CD14-positive monocyte (primary cell): ENCODE measurements around the gene JADE1. TPM values are rescaled to one million over a fixed set of nuclear protein-coding genes. Genes with fewer than 3 reads are reported as not detected.
A peak's percentile ranks its signal among the peaks of the same experiment; 100 is the strongest.

Experiments
- DNase-seq, 3 donors: peaks; one replicate each; pipeline ENCODE4 v3.0.0-alpha.2; 2011 to 2022
- H2AFZ ChIP-seq: 2 replicates; pipeline ENCODE4 v1.6.0; 2012; ENCODE audit warnings: mild to moderate bottlenecking, low read depth, low read length, inconsistent platforms; ENCODE audit not compliant: insufficient read depth, poor library complexity, severe bottlenecking
- H3K27ac ChIP-seq, 2 donors: 1 replicate in 1 of 2; 2 replicates in 1 of 2; pipeline ENCODE4 v1.5.1; 2012 to 2013; ENCODE audit warnings: low read length in 2 of 2, control low read depth in 1 of 2, inconsistent platforms in 1 of 2, low read depth in 1 of 2, mild to moderate bottlenecking in 1 of 2
- H3K27me3 ChIP-seq, 2 donors: one replicate each; pipeline versions ENCODE4 v1.6.0 to v1.6.1; 2011 to 2013; ENCODE audit warnings: low read length in 2 of 2; ENCODE audit not compliant: control insufficient read depth in 2 of 2, insufficient read depth in 2 of 2
- H3K36me3 ChIP-seq, 2 donors: replicated peaks in 1 of 2; 1 replicate in 1 of 2; 2 replicates in 1 of 2; pipeline versions ENCODE4 v1.5.1 to v1.6.1; 2012 to 2013; ENCODE audit warnings: low read length in 2 of 2, control low read depth in 1 of 2, inconsistent platforms in 1 of 2, mild to moderate bottlenecking in 1 of 2; ENCODE audit not compliant: insufficient read depth in 2 of 2, control insufficient read depth in 1 of 2
- H3K4me1 ChIP-seq, 2 donors: 1 replicate in 1 of 2; 2 replicates in 1 of 2; pipeline versions ENCODE4 v1.5.1 to v1.6.1; 2012 to 2013; ENCODE audit warnings: low read length in 2 of 2, control low read depth in 1 of 2, inconsistent platforms in 1 of 2, mild to moderate bottlenecking in 1 of 2, moderate library complexity in 1 of 2; ENCODE audit not compliant: insufficient read depth in 2 of 2, control insufficient read depth in 1 of 2
- H3K4me2 ChIP-seq: replicated peaks from 2 replicates; pipeline ENCODE3; 2012; ENCODE audit warnings: low read length, moderate library complexity, mild to moderate bottlenecking; ENCODE audit not compliant: poor library complexity, severe bottlenecking; ENCODE audit errors: extremely low read depth
- H3K4me3 ChIP-seq, 3 experiments: fragments of 200-600 bp in 1 of 3; sonication (generic) in 1 of 3; replicated peaks in 1 of 3; 1 replicate in 2 of 3; 2 replicates in 1 of 3; pipeline ENCODE4 v1.5.1; 2011 to 2013; ENCODE audit warnings: low read length in 3 of 3, mild to moderate bottlenecking in 3 of 3, control low read depth in 2 of 3, low read depth in 2 of 3, inconsistent platforms in 1 of 3, moderate library complexity in 1 of 3
- H3K79me2 ChIP-seq: 2 replicates; pipeline ENCODE4 v1.6.0; 2012; ENCODE audit warnings: mild to moderate bottlenecking, control low read depth, inconsistent platforms, low read length, moderate library complexity; ENCODE audit not compliant: insufficient read depth
- H3K9ac ChIP-seq: 2 replicates; pipeline ENCODE4 v1.6.0; 2017; ENCODE audit warnings: low read length, mild to moderate bottlenecking; ENCODE audit not compliant: insufficient read depth, poor library complexity, severe bottlenecking
- H3K9me3 ChIP-seq, 2 donors: replicated peaks in 1 of 2; 1 replicate in 1 of 2; 2 replicates in 1 of 2; pipeline versions ENCODE4 v1.5.1 to v1.6.1; 2012 to 2013; ENCODE audit warnings: low read length in 2 of 2, control low read depth in 1 of 2; ENCODE audit not compliant: control insufficient read depth in 1 of 2, insufficient read depth in 1 of 2
- H4K20me1 ChIP-seq: 2 replicates; pipeline ENCODE4 v1.6.0; 2012; ENCODE audit warnings: mild to moderate bottlenecking, low read length, control low read depth, moderate library complexity; ENCODE audit not compliant: insufficient read depth
- H3K27ac Mint-ChIP-seq, 7 donors: one replicate each; pipeline ENCODE4 v1.8.0; 2020; ENCODE audit warnings: mild to moderate bottlenecking in 7 of 7, mixed read lengths in 7 of 7, moderate library complexity in 6 of 7, inconsistent platforms in 2 of 7
- H3K27me3 Mint-ChIP-seq, 3 donors: one replicate each; pipeline ENCODE4 v1.8.0; 2021 to 2022; ENCODE audit warnings: low read depth in 3 of 3, mild to moderate bottlenecking in 3 of 3, mixed read lengths in 3 of 3, moderate library complexity in 3 of 3, inconsistent platforms in 1 of 3
- H3K36me3 Mint-ChIP-seq, 2 donors: one replicate each; pipeline ENCODE4 v1.8.0; 2020; ENCODE audit warnings: mixed read lengths in 2 of 2, inconsistent platforms in 1 of 2, mild to moderate bottlenecking in 1 of 2
- H3K4me1 Mint-ChIP-seq: one replicate; pipeline ENCODE4 v1.8.0; 2020; ENCODE audit warnings: mild to moderate bottlenecking, mixed read lengths
- H3K4me3 Mint-ChIP-seq, 2 donors: one replicate each; pipeline ENCODE4 v1.8.0; 2020; ENCODE audit warnings: mild to moderate bottlenecking in 2 of 2, mixed read lengths in 2 of 2, moderate library complexity in 1 of 2
- H3K9me3 Mint-ChIP-seq, 7 donors: one replicate each; pipeline ENCODE4 v1.8.0; 2020 to 2022; ENCODE audit warnings: mixed read lengths in 7 of 7, mild to moderate bottlenecking in 6 of 7, moderate library complexity in 6 of 7, inconsistent platforms in 2 of 7
- WGBS: methylation state at CpG from one replicate; pipeline ENCODE4 v1.1.5; 2013; ENCODE audit warnings: missing lambda C conversion rate; ENCODE audit not compliant: insufficient coverage; 5-methylcytosine and 5-hydroxymethylcytosine counted together
- intact Hi-C, 2 donors: fragments of 100-400 bp; cut with micrococcal nuclease; formaldehyde crosslinking; loops; one replicate each; pipeline versions ENCODE4 v1.15.0 to v1.15.1; 2023
- polyA plus RNA-seq, 3 donors: library from polyadenylated mRNA; depleted of rRNA in 1 of 3; unstranded in 2 of 3; stranded (reverse) in 1 of 3; fragments of 300-500 nt in 2 of 3; fragments of >200 nt in 1 of 3; fragmentation: Illumina TruSeq in 2 of 3; gene quantifications; 1 replicate in 2 of 3; 2 replicates in 1 of 3; pipeline ENCODE4 v1.2.3, GENCODE V29; 2012 to 2021
- TF ChIP-seq, protein P1 (sequence below): fragments of 200-600 bp; IDR thresholded peaks from one replicate; pipeline ENCODE4 v1.8.0; 2022; ENCODE audit warnings: antibody characterized with exemption, mild to moderate bottlenecking

Gene JADE1
- polyA plus RNA-seq, 3 donors, result 7.3 to 12.8 (median 12.3) TPM

DNA sequence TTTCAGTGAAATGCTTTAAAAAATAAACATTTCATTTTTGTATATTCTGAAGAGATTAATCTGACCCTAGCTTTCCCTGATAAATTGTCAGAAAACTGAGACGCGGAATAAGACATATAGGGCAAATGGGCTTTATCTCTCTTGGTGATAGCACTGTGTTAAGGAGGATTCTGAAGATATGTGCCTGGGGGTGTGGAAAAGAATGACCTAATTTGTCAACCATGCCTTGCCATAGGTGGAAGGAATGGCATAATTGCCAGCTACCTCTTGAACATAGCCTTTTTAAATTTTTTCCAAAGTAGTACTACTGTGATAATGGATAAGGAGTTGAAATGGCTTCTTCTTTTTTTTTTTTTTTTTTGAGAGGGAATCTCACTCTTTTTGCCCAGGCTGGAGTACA lies 11.7 kb downstream of the JADE1 start:
- Mint-ChIP-seq H3K4me3 (no peak overlapping the region), H3K9me3 (no peaks in the 10 kb centered on the region), H3K27ac (no peak overlapping the region), H3K36me3 (peaks cover 5 to 19% of the 10 kb centered on the region in 2 donors), H3K4me1 (peaks cover 48% of the 10 kb centered on the region), H3K27me3 (peaks cover 0 to 3% (median 1%) of the 10 kb centered on the region in 3 donors)
- H3K79me2 ChIP-seq, result peaks cover 100% of the 10 kb centered on the region
- H3K27me3 ChIP-seq, result no peaks in the 10 kb centered on the region
- no peak overlapping the region for H2AFZ ChIP-seq
- H3K4me1 ChIP-seq, result peaks cover 4 to 5% of the 10 kb centered on the region in 2 donors
- H4K20me1 ChIP-seq, result peaks cover 60% of the 10 kb centered on the region
- no peak overlapping the region for H3K27ac ChIP-seq
- no peaks in the 10 kb centered on the region for H3K9me3 ChIP-seq
- no peak overlapping the region for H3K4me3 ChIP-seq
- TF ChIP-seq, protein P1, sequence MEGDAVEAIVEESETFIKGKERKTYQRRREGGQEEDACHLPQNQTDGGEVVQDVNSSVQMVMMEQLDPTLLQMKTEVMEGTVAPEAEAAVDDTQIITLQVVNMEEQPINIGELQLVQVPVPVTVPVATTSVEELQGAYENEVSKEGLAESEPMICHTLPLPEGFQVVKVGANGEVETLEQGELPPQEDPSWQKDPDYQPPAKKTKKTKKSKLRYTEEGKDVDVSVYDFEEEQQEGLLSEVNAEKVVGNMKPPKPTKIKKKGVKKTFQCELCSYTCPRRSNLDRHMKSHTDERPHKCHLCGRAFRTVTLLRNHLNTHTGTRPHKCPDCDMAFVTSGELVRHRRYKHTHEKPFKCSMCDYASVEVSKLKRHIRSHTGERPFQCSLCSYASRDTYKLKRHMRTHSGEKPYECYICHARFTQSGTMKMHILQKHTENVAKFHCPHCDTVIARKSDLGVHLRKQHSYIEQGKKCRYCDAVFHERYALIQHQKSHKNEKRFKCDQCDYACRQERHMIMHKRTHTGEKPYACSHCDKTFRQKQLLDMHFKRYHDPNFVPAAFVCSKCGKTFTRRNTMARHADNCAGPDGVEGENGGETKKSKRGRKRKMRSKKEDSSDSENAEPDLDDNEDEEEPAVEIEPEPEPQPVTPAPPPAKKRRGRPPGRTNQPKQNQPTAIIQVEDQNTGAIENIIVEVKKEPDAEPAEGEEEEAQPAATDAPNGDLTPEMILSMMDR, result no peak
- no peak overlapping the region for H3K9ac ChIP-seq
- DNase-seq, result no peak
- H3K4me2 ChIP-seq, result no peak overlapping the region
- no peaks in the 10 kb centered on the region for H3K36me3 ChIP-seq
- intact Hi-C loops, result no loop called here
- WGBS, result no CpG with 5 or more reads among the region's 2 CpGs

DNA sequence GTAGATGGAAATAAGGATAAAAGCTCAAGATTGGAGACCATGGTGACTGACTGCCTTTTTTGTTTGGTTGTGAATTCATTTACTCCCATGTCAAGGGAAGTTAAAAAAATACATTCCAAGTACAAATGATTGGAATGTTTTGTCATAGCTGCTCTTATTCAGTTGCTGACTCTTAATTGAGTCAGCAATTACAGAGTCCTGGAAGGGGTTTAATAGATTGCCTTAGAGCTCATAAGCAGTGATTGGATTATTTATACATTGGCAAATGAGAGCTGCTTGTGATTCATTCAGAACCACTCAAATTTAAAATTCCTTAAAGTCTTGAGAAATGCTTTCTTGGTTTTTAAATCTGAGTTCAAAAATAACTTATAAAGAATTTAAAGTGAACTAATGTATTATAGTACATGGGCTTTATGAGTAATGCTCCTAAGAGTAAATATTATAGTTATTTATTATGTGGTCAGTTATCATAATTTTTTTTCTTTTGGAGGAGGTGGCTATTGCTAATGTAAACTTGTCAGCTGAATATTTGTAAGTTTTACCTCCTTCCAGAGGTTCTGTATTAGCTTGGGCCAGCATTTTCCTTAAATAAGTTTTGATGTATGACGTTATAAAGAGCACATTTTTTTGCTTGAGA lies 13.6 kb downstream of the JADE1 start:
- H3K27me3 ChIP-seq, result no peaks in the 10 kb centered on the region
- H3K27ac Mint-ChIP-seq, result no peak overlapping the region

More for the DNA sequence above, 13.6 kb downstream of the JADE1 start:
- H3K9ac ChIP-seq, result no peak overlapping the region
- TF ChIP-seq, protein P1, result no peak
- no peak for DNase-seq
- H3K4me1 ChIP-seq, result peaks cover 4 to 5% of the 10 kb centered on the region in 2 donors
- H2AFZ ChIP-seq, result no peak overlapping the region
- H3K79me2 ChIP-seq, result peaks cover 100% of the 10 kb centered on the region
- H3K9me3 ChIP-seq, result no peaks in the 10 kb centered on the region
- Mint-ChIP-seq H3K4me1 (peaks cover 54% of the 10 kb centered on the region), H3K9me3 (no peaks in the 10 kb centered on the region), H3K4me3 (no peak overlapping the region), H3K27me3 (peaks cover 0 to 3% (median 1%) of the 10 kb centered on the region in 3 donors), H3K36me3 (peaks cover 2 to 13% of the 10 kb centered on the region in 2 donors)
- no peaks in the 10 kb centered on the region for H3K36me3 ChIP-seq
- H3K27ac ChIP-seq, result peak overlapping the region in 1 of 2 donors; percentile 26
- H4K20me1 ChIP-seq, result peaks cover 66% of the 10 kb centered on the region
- no peak overlapping the region for H3K4me2 ChIP-seq
- intact Hi-C loops, result no loop called here
- H3K4me3 ChIP-seq, result no peak overlapping the region
- no CpG with 5 or more reads among the region's 1 CpG for WGBS
